T follicular helper cell (primary cell): Measurements from ENCODE around the gene BNC2.

ENCODE experiments used
- DNase-seq: peaks from one replicate; pipeline ENCODE4 v3.0.0-alpha.2; 2020; ENCODE audit warnings: low read depth

The BNC2 gene

GRCh38 chr9:16869882-16870595, 431 bp downstream of the BNC2 start:
- no peak for DNase-seq

- DNase-seq = no peak
Measured at GRCh38 chr9:16869131-16869881, 1.2 kb downstream of the BNC2 start.

GRCh38 chr9:16868701-16869100, 1.8 kb downstream of the BNC2 start:
- no peak for DNase-seq

- no peak for DNase-seq
Measured at GRCh38 chr9:16867576-16868311, 2.7 kb downstream of the BNC2 start.

- no peak for DNase-seq
Measured at GRCh38 chr9:16866587-16866986, 3.9 kb downstream of the BNC2 start.

- DNase-seq = no peak
Measured at GRCh38 chr9:16864649-16865434, 5.6 kb downstream of the BNC2 start.

- DNase-seq = no peak
Measured at GRCh38 chr9:16848179-16848578, 22.3 kb downstream of the BNC2 start.

- DNase-seq = no peak
Measured at GRCh38 chr9:16846986-16847385, 23.5 kb downstream of the BNC2 start.

- DNase-seq = no peak
Measured at GRCh38 chr9:16846367-16846766, 24.1 kb downstream of the BNC2 start.

GRCh38 chr9:16834817-16835216, 35.7 kb downstream of the BNC2 start:
- DNase-seq = no peak

GRCh38 chr9:16833296-16833835, 37.1 kb downstream of the BNC2 start:
- no peak for DNase-seq

GRCh38 chr9:16832101-16832500, 38.4 kb downstream of the BNC2 start:
- no peak for DNase-seq

GRCh38 chr9:16830806-16831205, 39.7 kb downstream of the BNC2 start:
- no peak for DNase-seq

- no peak for DNase-seq
Measured at GRCh38 chr9:16828340-16829281, 41.9 kb downstream of the BNC2 start.

GRCh38 chr9:16825971-16826625, 44.4 kb downstream of the BNC2 start:
- no peak for DNase-seq

GRCh38 chr9:16825331-16825725, 45.1 kb downstream of the BNC2 start:
- DNase-seq = no peak

GRCh38 chr9:16824545-16825330, 45.7 kb downstream of the BNC2 start:
- no peak for DNase-seq

- DNase-seq = no peak
Measured at GRCh38 chr9:16823906-16824305, 46.6 kb downstream of the BNC2 start.

- DNase-seq = no peak
Measured at GRCh38 chr9:16821344-16821743, 49.1 kb downstream of the BNC2 start.
